NCI-H146 (cell line): ENCODE data around the gene IGSF21.

Experiments used
- DNase-seq: peaks from one replicate; lab custom pipeline; 2025; lab: John Stamatoyannopoulos, UW

IGSF21 gene

DNA sequence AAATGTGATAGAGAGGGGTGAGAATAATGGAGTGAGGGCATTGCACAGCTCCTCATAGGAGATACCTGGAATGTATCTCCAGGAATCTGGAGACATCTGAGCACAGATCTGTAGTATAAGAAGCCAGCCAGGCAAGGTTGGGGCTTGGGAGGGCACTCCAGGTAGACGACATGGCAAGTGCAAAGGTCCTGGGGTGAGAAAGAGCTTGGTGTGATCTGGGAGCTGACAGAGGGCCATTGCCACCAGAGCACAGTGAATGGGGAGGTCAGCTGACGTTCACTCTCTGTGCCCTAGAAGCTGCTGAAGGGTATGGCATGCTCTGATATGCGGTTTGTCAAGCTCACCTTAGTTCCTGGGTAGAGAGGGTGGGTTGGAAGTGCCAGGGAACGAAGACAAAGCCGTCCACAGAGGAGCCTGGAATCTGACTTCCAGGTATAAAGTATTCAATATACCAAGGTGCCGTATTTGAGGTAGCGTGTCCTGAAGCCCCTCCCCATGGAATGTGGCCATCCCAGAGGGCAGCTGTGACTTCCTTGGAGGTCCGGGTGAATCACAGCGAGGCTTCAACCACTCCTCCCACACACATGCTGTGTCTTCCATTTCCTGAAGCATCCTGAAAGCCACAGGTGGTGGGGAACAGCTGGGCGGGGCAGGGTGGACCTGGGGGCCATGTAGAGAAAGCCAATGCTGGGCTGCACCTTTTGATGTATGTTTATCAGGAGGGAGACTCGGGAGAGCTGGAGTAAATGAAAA, 190.5 kb downstream of the IGSF21 start:
- DNase-seq = no peak

- DNase-seq = no peak
Observed at GRCh38 chr1:18299441-18300338, 192.1 kb downstream of the IGSF21 start.

GRCh38 chr1:18300376-18300775, 192.8 kb downstream of the IGSF21 start:
- no peak for DNase-seq

GRCh38 chr1:18302788-18303413, 195.3 kb downstream of the IGSF21 start:
- no peak for DNase-seq

- DNase-seq = no peak
Observed at GRCh38 chr1:18304151-18304869, 196.7 kb downstream of the IGSF21 start.

DNA sequence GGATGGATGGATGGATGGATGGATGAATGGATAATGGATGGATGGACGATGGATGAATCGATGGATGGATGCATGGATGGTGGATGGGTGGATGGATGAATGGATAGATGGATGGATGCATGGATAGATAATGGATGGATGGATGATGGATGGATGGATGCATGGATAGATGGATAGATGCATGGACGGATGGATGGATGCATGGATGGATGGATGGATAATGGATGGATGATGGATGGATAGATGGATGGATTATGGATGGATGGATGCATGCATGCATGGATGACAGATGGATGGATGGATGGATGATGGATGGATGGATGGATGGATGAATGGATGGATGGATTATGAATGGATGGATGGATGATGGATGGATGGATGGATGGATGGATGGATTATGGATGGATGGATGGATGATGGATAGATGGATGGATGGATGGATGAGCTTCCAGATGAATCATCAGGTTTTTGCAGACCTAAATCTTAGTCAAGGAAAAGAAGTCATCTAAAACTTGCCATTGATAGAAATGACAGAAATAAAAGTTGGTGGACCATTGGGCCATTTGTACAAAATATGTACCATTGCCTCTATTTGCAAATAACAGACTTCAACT, 197.7 kb downstream of the IGSF21 start:
- no peak for DNase-seq

- no peak for DNase-seq
Observed at GRCh38 chr1:18307329-18307898, 199.8 kb downstream of the IGSF21 start.

GRCh38 chr1:18309552-18310155, 202.1 kb downstream of the IGSF21 start:
- no peak for DNase-seq

DNA sequence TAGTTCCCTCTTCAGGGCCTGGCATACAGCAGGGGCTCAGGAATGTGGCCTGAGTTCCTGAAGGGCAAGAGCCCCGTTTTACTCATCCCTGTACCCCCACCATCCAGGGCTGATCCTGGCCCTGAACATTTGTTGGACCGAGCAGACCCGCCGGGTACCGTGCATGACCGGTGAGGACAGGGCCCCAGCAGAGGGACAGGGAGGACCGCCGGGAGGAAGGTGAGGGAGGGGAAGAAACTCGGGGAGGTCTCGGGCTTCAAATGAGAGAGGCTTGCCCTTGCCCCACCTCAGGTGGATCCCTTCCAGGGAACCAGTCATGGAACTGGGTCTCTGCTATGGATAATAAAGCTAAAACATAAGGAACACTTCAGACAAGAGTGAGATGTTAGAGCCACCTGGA, 205.4 kb downstream of the IGSF21 start:
- DNase-seq = no peak

DNA sequence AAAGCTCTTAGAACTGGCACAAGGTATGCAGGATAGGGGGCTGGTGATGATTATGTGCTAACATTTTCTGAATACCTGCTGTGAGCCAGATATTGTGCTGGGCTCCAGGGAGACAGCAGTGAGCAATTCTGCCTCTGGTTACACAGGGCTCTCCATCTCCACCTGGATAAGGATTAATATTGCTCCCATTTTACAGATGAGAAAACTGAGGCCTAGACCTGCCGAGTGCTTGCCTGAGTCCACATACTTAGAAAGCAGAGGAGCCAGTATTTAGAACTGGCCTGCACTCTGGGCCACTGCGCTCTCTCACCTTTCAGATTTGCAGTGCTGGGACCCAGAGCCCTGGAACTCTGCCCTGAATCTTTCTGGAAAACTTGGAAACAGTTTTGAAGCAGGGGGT, 205.9 kb downstream of the IGSF21 start:
- no peak for DNase-seq

DNA sequence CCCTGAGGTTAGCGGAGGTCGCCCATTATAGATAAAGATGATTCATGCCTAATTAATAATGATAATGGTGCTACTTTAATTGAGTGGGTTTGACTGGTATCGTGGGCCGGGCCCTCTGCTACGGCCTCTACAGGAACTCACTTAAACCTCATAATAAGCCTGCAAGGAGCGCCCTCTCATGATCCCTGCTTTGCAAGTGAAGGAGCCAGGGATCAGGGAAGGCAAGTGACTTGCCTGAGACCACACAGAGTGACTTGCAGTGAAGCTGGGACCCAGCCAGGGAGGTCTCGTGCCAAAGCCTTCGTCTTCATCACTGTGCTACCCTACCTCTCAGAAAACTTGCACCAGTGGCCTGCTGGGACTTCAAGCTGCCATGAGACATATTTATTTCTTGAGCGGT, 206.8 kb downstream of the IGSF21 start:
- no peak for DNase-seq

DNA sequence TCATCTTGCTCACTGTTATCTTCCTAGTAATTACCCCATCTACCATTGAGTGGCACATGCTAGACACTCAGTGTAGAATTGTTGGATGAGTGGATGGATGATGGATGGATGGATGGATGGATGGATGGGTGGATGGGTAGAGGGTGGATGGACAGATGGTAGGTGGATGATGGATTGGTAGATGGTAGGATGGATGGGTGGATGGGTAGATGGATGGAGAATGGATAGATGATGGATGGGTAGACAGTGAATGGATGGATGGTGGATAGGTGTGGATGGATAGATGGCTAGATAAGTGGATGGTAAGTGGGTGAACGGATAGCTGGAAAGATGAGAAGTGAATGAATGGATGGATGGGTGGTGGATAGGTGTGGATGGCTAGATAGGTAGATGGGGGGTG, 207.9 kb downstream of the IGSF21 start:
- DNase-seq = no peak

DNA sequence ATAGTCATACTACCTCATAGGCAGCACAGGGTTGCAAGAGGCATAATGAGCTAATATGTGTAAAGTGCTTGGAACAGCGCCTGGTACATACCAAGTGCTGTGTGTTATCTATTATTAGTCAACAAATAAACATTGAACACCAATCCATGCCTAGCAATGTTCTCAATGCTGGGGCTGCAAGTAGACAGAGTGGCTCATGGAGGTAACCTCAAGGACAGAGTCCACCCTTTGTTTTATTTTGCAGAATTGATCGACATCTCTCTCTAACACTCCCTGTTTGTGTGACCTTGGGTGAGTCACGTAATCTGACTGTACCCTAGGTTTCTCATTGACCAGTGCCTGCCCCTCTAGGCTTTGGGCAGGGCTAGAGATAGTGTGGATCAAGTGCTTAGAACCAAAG, 209.2 kb downstream of the IGSF21 start:
- DNase-seq = no peak

DNA sequence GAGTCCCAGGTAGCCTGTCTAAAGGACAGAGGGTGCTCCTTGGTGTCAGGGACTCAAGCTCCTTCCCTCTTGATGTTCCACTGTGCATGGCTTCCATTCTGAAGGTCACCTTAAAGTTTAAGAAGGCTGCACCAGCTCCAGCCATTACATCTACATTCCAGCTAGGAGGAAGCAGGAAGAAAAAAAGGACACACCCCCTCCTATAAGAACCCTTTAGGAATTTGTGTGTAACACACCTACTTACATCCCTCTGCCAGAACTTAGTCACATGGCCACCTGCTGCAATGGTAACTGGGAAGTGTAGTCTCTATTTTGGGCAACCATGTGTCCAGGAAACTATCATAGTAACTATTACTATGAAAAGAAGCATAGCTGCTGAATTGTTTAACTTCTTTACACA, 211.5 kb downstream of the IGSF21 start:
- DNase-seq = no peak

DNA sequence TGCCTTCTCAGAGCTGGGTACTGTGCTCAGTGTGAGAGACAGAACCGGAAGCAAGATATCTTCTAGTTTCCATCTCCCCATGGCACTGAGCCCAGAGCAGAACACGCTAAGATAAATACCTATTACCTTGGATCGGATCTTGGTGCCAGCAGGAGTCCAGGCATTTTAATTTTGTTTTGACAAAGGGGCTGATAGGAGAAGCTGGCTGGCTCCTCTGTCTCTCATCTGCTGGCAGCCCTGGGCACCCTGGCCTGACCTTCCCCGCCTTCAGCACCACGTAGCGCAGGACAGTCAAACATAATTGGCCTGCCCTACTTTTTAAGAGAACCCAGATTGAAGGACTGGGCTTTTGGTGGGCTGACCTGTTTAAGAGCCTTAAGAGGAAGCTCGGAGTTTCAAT, 212.5 kb downstream of the IGSF21 start:
- DNase-seq = no peak

- DNase-seq = no peak
Observed at GRCh38 chr1:18322368-18323032, 214.9 kb downstream of the IGSF21 start.

GRCh38 chr1:18323259-18323658, 215.7 kb downstream of the IGSF21 start:
- no peak for DNase-seq

DNA sequence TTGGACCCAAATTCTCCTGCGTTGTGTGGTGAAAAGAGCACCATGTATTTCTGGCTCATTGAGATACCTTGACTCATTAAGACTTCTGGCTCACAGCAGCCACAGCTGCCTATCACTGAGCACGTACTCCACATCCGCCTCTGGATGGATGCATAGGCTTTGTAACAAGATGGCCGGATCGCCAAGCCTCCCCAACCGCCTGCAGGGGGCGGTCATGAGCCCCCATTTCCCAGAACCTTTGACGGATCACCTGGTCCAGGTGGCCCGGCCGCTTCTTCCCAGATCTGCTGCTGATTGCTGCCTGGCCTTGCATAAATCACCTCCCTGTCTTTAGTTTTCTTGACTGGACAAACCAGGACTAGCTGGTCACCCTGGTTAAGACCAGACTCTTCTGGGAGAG, 216.6 kb downstream of the IGSF21 start:
- no peak for DNase-seq

DNA sequence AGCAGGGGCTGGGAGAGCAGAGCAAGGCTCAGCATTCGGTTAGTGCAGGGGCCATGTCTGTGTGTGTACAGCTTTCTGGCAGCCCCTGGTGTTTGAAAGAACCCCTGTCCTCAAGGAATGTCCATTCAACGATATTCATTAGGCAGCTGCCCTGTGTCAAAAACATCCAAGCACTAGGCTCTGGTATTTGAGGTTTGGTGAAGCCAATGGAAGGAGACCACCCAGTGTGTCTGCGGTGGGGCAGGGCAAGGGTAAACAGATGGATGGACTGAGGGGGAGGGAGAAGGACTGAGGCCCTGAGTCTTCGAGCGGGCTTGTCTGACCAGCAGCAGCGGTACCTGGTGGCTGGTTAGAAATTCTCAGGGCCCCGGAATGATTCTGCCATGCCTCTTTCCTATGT, 217.5 kb downstream of the IGSF21 start:
- DNase-seq = no peak

GRCh38 chr1:18326211-18326897, 218.8 kb downstream of the IGSF21 start:
- DNase-seq = no peak
